Epithelial cell of esophagus (primary cell): ENCODE data around the gene FBXW5.

Source experiments
- DNase-seq: peaks from one replicate; pipeline ENCODE4 v3.0.0; 2010; ENCODE audit warnings: low read depth
- H3K4me3 ChIP-seq: 2 replicates; pipeline ENCODE4 v1.5.1; 2011; ENCODE audit warnings: mild to moderate bottlenecking, low read length, control low read depth
- TF ChIP-seq, protein P1 (sequence below): IDR thresholded peaks from 2 replicates; pipeline ENCODE4 v1.5.1; 2011; ENCODE audit warnings: low read depth, mild to moderate bottlenecking, low read length, control low read depth, inconsistent platforms; ENCODE audit not compliant: insufficient read depth; ENCODE audit errors: missing control alignments

FBXW5 gene

DNA sequence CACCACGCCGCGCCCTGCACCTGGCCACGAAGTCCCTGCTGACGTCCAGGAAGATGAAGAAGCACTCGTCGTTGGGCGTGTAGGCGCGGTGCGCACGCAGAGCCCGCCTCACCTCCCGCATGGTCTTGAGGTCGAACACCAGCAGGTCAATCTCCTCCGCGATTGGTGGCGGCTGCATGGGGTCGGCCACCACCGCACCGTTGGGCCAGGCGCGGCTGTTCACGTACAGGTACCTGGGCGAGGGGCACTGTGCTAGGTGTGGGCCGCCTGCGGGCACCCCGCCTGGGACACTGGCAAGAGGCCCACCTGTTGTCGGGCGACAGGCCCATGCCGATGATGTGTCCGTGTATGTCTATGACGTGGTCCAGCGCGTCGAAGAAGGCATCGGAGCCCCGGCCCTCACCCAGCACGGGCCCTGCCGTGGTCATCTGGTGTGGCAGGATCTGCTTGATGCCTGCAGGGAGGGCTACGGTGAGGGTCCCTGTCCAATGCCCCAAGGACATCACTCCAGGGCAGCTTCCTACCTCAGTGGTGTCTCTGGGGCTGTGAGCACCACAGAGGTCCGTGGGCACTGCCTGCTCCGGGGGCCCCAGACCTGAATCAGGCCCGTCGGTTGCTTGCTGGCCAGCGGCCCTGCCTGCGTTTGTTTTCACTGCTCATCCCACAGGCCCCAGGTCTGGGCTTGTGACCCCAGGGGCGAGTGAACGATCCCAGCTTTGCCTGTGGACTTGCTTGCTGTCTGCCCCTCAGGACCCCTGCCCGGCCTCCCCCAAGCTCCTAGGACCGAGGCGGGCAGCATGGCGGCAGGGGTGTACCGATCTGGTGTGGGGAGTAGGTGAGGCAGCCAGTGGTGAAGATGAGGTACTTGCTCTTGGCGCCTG lies 3.1 kb downstream of the FBXW5 start:
- H3K4me3 ChIP-seq, result no peak overlapping the region
- TF ChIP-seq, protein P1, sequence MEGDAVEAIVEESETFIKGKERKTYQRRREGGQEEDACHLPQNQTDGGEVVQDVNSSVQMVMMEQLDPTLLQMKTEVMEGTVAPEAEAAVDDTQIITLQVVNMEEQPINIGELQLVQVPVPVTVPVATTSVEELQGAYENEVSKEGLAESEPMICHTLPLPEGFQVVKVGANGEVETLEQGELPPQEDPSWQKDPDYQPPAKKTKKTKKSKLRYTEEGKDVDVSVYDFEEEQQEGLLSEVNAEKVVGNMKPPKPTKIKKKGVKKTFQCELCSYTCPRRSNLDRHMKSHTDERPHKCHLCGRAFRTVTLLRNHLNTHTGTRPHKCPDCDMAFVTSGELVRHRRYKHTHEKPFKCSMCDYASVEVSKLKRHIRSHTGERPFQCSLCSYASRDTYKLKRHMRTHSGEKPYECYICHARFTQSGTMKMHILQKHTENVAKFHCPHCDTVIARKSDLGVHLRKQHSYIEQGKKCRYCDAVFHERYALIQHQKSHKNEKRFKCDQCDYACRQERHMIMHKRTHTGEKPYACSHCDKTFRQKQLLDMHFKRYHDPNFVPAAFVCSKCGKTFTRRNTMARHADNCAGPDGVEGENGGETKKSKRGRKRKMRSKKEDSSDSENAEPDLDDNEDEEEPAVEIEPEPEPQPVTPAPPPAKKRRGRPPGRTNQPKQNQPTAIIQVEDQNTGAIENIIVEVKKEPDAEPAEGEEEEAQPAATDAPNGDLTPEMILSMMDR, result no peak
- no peak for DNase-seq

DNA sequence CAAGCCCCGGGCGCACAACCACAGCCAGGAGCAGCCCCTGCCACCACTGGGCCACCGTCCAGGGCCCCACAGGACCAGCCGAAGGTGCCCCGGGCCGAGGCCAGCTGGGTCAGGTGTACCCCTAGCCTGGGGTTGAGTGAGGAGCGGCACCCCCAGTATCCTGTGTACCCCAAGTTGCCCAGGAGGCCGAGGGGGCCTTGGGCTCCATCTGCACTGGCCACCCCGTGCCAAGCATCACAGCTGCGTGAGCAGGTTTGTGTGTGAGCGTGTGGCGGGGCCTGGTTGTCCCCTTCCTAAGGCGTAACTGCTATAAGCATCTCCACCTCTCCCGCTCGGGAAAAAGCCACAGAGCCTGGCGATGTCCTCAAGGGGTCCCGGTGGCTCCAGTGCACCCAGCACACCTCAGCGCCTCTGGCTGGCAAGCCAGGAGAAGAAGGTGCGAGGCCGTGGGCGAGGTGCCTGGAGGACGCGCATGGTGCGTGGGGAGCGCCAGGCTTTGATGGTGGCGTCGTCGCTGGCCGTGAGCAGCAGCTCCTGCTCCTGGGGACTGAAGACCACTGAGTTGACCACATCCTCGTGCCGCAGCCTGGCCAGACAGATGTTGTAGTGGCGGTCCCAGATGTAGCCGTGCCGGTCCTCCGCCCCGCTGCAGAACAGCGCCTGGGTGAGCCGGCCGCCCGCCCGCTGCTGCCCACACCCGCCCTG lies 3.9 kb downstream of the FBXW5 start:
- no peak for DNase-seq
- H3K4me3 ChIP-seq, result no peak overlapping the region
- TF ChIP-seq, protein P1, result no peak

- no peak overlapping the region for H3K4me3 ChIP-seq
- TF ChIP-seq, protein P1, result no peak
- no peak for DNase-seq
Measured at GRCh38 chr9:136939996-136940525, 4.5 kb downstream of the FBXW5 start.

DNA sequence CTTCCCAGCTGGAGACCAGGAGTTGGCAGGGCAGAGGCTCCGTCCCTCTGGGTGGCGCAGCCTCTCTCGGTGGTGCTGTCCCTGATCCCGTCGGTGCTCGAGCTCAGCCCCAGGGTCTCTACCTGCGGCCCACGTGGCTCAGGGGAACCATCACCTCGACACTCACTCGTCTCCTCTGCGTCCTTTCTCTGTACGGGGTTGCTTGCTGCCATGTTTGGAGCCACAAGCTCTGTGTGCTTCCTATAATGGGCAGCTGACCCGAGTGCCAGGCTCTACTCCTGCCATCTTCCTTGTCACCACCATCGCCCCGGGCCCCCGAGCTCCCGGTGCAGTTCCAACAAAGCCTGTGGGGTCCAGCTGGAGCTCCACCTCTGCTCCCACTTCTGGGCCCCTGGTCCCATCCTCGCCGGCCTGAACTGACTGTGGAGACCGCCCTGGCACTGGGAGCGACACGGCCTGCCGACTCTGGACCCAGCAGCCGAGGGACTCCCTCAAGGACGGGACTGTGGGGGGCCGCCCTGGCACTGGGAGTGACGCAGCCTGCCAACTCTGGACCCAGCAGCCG lies 5.0 kb downstream of the FBXW5 start:
- no peak for DNase-seq
- TF ChIP-seq, protein P1, result no peak
- H3K4me3 ChIP-seq, result no peak overlapping the region

DNA sequence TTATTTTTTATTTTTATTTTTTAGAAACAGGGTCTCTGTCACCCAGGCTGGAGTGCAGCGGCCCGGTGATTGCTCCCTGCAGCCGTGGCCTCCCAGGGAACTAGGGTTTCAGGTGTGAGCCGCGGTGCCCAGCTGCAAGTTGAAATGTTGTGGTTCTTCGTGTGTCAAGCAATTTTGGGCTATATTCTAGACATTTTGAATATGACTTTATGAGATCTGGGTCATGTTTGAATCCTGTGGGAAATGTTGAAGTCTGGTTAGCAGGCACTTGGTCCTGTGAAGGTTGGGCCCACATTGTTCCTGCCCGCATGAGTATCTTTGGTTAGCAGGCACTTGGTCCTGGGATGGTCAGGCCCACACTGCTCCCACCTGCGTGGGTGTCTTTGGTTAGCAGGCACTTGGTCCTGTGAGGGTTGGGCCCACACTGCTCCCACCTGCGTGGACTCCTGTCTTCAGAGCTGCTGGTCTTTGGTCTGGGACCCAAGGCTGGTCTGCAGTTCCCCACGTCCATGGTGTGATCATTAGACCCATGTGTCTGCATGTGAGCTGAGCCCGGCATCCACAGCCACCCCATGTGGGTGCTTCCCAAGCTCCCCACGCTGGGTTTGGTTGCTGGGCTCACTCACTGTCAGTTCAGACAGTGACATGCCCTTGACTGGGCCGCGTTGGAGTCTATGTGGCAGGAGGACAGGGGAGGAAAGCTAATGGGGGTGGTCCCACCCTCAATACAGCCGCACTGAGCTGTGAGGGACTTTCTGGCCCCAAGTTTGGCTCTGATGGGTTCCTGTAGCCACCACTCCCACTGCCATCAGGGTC lies 7.1 kb downstream of the FBXW5 start:
- TF ChIP-seq, protein P1, result no peak
- DNase-seq, result no peak
- H3K4me3 ChIP-seq, result no peak overlapping the region

DNA sequence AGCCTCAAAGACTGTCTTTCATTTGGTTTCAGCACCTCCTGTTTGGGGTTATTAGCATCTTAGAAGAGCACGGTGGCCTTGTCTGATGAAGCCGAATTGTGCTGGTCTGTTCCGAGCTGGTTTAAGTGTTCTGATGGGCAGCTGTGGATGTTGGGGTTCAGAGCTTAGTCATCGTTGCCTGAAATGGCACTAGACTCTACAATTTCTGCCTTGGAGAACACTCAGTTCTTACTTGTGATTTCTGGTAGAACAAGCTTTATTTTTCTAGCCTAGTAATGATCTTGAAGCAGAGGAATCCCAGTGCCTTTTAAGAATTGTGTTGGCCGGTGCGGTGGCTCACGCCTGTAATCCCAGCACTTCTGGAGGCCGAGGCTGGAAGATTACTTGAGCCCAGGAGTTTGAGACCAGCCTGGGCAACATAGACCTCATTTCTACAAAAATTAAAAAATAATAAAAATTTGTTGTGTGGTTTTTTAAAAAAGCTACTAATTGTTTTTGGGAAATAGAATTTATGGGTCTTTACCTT lies 7.8 kb downstream of the FBXW5 start:
- no peak overlapping the region for H3K4me3 ChIP-seq
- no peak for DNase-seq
- TF ChIP-seq, protein P1, result no peak
